GM19397 (cell line): Measurements from ENCODE around the gene FOXF1.

Experiments used
- ATAC-seq: cut with Tn5 transposase; IDR thresholded peaks from one replicate; pipeline ENCODE4 v1.9.1; 2021; ENCODE audit warnings: mild to moderate bottlenecking, moderate library complexity; ENCODE audit not compliant: unreplicated experiment

FOXF1 gene

DNA sequence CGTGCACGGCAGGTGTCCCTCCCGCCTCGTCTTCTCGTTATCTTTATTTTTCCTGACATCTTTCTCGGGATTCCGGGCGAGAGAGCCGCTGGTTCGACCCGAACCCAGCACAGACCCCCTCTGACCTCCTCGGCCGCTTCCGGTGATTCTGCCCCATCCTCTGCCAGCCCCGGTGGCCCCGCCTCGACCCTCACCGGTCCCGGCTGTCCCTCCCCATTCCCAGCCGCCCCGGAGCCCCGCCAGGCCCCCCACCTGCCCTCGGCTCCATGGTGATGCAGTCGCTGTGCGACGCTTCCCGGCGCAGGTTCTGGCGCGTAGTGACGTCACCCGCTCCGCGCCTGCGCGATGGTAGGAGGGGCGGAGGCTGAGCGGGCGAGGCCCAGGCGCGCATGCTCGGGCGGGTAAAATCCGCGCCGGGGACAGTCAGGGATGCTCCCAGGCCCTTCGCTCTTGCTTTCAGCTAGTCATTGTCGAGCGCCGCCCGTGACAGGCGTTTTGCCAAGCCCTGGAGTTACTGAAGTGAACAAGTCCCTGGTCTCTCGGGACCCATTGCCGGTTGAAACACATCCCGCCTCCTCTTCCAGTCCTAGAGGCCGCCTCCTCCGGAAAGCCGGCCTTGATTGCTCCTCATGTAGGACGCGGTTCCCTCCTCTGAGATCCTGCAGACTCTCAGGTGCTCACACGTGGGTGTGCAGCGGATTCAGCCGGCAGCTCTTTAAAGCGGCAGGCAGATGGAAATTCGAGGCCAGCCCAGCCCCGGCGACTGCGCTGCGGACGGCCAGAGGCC, 44.8 kb downstream of the FOXF1 start, which contains the start of gene MTHFSD:
Gene MTHFSD, minus strand, starts transcription at position 319 of the 787 bp plus-strand sequence. Its CDS starts 51 bp downstream, at position 268.
- ATAC-seq = peak; percentile 90

DNA sequence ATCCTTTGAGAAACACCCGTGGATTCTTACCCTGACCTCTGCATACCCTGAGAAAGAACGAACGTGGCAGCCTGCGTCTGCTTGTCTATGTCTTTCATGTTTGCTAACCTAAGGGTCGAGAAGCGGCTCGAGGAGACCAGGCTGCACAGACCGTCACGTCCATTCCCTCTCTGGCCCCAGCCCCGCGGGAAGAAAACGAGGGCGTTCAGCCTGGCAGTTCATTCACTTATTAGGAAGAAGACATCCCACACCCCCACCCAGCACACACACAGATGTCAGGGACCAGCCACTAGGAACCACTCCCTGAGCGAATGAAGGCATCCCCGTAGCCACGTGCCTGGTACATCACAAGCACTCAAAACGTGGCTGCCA, 45.4 kb downstream of the FOXF1 start:
- no peak for ATAC-seq

DNA sequence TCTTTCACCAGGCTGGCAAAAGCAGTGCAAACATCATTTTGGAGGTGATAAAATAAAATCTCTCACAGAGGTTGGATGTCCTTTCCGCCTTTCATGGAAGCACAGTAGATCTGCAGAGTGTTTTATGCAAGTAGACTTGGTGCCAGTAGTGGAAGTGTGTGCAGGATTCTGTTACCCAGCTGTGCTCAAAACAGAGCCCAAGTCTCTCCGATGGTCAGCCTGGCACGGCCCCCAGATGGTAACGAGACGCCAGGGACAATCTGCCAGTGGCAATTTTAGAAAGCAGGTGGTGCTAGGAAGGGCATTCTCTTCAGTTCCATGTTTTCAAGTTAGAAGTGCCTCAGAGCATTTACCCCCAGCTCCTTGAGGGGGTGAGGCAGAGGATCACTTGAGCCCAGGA, 46.2 kb downstream of the FOXF1 start:
- no peak for ATAC-seq

DNA sequence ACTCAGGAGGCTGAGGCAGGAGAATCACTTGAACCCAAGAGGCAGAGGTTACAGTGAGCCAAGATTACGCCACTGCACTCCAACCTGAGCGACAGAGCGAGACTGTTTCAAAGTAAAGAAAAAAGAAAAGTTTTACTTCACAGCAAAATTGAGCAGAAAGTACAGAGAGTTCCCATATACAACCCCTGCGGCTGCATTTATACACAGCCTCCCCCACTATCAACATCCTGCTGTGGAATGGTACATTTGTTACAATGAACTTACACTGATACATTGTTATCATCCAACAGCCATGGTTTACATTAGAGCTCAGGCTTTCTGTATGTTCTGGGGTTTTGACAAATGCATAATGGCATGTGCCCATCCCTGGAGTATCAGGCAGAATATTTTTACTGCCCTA, 47.3 kb downstream of the FOXF1 start:
- no peak for ATAC-seq

DNA sequence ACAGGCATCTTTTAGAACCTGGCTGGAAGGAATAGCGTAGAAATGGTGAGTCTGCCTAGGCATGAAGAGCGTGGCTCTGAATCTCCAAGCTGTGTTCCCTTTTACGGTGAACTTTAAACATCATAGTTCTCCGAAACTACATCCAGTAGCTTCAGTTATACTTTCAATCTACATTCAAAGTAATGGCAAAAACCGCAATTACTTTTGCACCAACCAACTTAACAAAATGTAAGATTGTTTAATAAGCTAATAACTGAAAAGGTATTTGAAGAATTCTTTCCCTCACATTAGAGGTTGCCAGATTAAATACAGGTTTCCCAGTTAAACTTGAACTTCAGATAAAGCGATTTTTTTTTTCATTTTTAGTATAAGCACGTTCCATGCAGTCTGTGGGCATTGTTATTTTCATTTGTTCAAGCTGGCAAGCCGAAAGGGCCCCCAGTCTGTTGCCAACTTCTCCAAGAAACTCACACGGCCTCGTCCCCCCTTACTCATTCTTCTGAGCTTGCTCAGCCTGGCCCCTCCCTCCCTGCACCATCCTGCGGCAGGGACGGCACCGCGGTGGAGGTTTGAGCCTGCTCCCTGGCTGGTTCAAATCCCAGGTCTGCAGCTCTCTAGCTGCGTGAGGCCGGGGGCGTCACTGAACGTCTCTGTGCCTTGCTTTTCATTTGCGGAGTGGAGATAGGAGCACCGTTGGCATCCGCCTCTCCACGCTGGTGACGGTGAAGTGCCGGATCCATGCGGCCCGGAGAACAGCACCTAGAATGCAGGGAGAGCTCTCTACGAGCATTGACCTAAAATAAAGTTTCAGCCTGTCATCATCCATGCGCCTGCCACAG, 48.2 kb downstream of the FOXF1 start:
- ATAC-seq = no peak

DNA sequence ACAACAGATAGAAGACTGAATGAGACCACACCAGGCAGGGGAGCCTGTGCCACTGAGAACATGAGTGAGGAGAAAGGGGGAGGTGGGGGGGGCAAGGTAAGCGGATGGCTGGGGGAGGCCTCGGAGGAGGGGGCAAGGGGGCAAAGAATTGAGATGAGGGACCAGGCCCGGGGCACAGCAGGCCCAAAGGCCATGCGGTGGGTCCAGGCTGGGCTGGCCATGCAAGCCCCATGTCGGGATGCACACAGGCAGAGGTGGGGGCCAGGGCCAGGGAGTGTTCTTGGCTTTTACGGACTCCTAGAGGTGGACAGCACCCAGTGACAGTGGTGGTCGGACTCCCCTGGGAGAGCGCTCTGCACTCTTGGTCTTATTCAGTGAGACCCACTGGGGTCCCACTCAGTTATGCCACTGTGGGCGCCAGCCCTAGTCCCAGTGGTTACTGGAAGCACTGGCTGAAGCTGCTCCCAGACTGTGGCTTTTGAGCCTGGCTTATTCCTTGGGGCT, 49.5 kb downstream of the FOXF1 start:
- ATAC-seq = no peak

DNA sequence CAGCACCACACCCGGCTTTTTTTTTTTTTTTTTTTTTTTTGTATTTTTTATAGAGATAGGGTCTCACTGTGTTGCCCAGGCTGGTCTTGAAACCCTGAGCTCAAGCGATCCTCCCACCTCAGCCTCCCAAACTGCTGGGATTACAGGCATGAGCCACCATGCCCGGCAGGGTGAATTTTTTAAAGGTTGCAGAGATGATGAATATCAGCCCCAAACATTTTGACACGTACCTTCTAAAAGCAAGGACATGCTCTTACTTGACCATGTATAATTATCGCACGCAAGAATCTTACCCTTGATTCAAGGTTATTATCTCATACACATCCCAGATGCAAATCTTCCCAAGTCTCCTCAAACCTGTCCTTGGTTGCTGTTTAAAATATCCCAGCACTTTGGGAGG, 52.0 kb downstream of the FOXF1 start:
- no peak for ATAC-seq

DNA sequence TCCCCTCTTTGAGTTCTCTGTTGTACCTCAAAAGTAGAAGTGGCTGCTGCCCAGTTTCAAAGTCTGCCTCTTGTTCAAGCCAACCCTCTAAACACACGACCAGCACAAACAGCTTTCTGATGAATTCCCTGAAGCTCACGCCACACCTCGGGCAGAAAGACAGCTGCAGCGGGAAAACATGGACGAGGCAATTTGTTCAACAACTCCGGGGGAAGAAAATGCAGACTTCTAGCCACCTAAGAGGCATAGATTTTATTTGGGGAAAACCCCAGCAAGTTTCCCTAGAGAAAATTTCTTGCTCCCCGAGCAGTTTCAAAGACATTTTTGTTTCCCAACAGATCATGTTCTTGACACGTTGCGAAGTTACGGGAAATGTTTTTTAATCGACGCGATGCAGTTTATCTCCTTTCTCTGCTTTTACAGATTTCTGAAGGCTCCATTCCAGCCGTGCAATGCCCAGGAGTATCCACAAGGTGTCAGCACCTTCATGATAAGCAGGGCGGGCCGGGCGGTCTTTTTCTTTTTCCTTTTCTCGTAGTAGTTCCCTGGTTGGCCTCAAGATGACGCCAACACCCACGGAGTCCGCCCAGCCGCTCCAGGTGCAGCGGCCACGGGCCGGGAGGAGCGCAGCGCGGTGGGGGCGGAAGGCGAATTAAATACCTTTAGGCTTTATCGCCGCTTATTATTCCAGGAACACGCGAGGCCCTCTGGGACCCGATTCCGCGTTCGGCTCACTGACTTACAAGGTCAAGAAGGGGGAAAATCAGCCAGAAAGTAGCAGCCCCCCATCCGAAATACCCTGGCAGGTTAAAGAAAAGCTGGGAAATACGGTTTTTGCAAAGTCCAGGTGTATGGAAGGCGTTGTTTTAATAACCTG, 53.4 kb downstream of the FOXF1 start:
- ATAC-seq = peak; percentile 71
